T-helper 9 cell (primary cell): Measurements from ENCODE around the gene DNM1L.

Experiments
- DNase-seq: peaks from one replicate; pipeline ENCODE4 v3.0.0-alpha.2; 2020

Gene DNM1L

GRCh38 chr12:32757157-32757556, 78.1 kb downstream of the DNM1L start:
- DNase-seq, result no peak

DNA sequence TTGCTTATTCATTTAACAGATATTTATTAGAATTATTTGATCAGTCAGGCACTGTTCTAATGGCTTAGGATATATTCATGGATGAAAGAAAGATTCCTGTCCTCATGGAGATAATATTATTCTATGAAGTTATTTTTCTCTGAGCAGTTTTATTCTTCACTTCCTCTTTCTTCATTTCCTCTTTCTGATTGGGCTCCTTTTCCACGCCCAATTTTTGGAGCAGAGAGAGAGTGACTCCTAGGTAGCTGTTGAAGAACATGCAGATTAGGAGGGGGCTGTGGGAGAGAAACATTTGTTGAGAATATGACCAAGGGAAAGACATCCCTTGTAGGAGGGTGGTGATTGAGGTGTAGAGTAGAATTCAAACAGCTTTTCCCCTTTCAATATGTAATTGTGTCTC, 82.6 kb downstream of the DNM1L start:
- no peak for DNase-seq

- DNase-seq, result no peak
Measured at GRCh38 chr12:32765906-32766305, 86.8 kb downstream of the DNM1L start.

- DNase-seq, result no peak
Measured at GRCh38 chr12:32768518-32768917, 89.4 kb downstream of the DNM1L start.

- no peak for DNase-seq
Measured at GRCh38 chr12:32770141-32770540, 91.0 kb downstream of the DNM1L start.

- DNase-seq, result no peak
Measured at GRCh38 chr12:32773691-32774090, 94.6 kb downstream of the DNM1L start.

- DNase-seq, result no peak
Measured at GRCh38 chr12:32776258-32776657, 97.2 kb downstream of the DNM1L start.

DNA sequence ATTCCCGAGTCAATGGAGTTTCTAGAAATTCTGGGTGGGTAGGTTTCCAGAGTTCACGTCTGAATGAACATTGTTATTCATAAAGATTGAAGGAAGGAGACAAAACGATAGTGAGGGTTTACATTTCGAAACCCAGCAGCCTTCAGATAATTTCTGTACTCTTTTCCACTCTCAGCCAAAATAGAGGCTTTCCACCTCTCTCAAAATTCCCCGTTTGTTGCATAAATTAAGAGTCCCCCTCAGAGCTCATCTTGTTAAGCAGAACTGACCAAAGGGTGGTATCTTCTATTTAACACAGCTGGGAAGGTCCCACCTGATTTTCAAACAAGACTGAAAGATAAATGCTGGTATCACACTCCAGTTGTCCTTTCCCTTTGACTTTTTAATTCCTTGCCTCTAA, 98.1 kb downstream of the DNM1L start:
- no peak for DNase-seq

- no peak for DNase-seq
Measured at GRCh38 chr12:32777691-32778175, 98.6 kb downstream of the DNM1L start.

GRCh38 chr12:32780071-32780470, 101.0 kb downstream of the DNM1L start:
- DNase-seq, result no peak

DNA sequence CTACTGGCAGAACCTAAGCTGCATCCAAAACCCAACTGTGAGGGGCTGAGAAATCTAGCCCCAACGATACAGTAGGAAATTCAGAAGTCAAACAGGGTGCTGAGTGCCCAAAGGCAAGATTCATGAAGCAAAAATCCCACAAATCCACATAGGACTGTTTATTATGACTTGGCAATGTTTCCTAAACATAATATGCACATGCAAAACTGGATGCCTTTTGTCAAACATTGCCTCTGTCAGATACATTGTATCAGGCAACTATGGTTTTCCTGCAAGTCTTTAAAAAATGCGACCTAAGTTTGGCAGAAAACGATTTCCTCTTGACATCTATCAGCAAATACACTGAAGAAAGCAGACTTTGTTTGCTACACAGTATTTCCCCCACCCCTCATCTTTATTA, 103.9 kb downstream of the DNM1L start:
- no peak for DNase-seq

DNA sequence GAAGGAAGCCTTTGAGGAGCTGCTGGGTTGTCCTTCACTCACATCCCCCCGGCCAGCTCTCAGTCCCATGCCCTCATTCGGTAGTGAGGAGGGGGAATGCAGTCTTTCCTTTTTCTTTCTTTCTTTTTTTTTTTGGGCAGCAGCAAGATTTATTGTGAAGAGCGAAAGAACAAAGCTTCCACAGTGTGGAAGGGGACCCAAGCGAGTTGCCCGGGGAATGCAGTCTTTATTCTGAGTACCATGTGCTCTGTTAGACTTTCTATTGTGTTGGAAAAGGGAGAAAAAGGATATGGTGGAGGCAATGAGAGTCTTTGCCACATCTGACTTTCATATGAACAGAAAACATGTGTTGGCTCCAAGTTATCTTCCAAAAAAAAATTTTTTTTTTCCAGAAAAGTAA, 106.5 kb downstream of the DNM1L start:
- DNase-seq, result no peak

DNA sequence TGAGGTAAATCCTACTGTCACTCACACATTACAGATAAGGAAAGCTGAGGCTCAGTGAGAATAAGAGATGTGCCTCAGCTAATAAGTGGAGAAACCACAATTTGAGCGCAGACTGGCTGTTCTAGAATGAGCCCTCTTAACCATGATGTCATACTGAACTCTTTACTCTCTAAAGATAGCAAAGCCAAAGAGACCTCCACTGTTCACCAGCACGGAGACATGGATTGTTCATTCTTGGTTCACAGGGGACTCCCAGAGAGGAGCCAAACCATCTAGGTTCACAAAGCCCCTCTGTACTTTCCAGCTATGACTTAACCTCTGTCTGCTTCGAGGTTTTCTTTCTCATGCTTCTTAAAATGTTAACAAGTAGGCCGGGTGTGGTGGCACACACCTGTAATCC, 109.3 kb downstream of the DNM1L start:
- no peak for DNase-seq

DNA sequence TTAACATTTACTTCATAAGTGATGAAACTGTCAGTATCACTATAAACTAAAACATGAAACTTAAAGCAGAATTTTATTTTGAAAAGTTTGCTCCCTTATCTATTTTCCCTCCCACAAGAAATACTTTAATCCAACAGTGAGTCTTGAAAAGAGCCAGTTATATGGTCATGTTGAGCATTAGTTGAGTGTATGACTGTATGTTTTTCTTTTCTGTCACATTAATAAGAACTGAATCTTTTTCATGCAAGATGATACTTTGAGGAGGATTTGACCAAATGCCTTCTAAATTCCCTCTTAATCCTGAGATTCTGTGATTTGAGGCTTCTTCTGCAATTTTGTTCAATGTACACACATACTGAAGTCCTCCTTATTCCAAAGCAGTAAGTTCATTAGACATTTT, 110.3 kb downstream of the DNM1L start:
- no peak for DNase-seq

GRCh38 chr12:32789916-32790315, 110.8 kb downstream of the DNM1L start:
- DNase-seq, result no peak

DNA sequence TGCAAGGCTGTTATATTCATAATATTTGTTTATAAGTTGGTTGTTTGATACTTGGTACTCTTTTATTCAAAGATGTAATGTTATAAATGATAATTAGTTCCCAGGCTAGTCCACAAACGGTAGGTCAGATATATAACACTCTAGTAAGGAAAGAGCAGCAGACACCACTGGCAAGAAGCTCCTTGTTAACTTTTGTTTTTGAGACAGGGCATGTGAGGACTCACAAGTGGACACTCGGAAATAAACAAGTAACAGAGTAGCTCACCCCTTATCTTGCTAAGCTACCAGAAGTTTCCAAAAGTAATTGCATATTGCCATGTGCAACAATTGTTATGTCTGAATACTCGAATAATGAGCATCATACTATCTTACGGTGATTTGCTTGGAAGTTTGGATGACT, 115.2 kb downstream of the DNM1L start:
- no peak for DNase-seq
